Stimulated activated naive B cell treated with anti-CD40 and anti-IgM and Interleukin-4, amounts not matched to agents 10 μg/mL and 1 μg/mL and 100 μg/mL, for 72 hours (primary cell): ENCODE data around the gene PAK1IP1.
"Not testable (repeated sequence)": the region's sequence is repeated elsewhere in the genome, so short reads cannot be mapped to it uniquely, and the experiment has no call there.

Source experiments
- ATAC-seq, 2 donors: fragments of 150-1000 bp; cut with Tn5 transposase; replicated peaks; 2 replicates each; pipeline ENCODE4 v1.10.0; 2021; ENCODE audit warnings: moderate library complexity in 1 of 2
- DNase-seq: peaks from one replicate; pipeline ENCODE4 v3.0.0; 2021
- H3K27ac Mint-ChIP-seq: one replicate; pipeline ENCODE4 v1.8.0; 2022; ENCODE audit warnings: mild to moderate bottlenecking, mixed read lengths
- H3K27me3 Mint-ChIP-seq, 2 donors: one replicate each; pipeline ENCODE4 v1.8.0; 2022; ENCODE audit warnings: mixed read lengths in 2 of 2
- H3K36me3 Mint-ChIP-seq, 2 donors: one replicate each; pipeline ENCODE4 v1.8.0; 2022; ENCODE audit warnings: mixed read lengths in 2 of 2, mild to moderate bottlenecking in 1 of 2
- H3K4me1 Mint-ChIP-seq, 2 donors: one replicate each; pipeline ENCODE4 v1.8.0; 2022; ENCODE audit warnings: mixed read lengths in 2 of 2, mild to moderate bottlenecking in 1 of 2
- H3K4me3 Mint-ChIP-seq, 2 donors: one replicate each; pipeline ENCODE4 v1.8.0; 2022; ENCODE audit warnings: mild to moderate bottlenecking in 2 of 2, mixed read lengths in 2 of 2, moderate library complexity in 1 of 2
- H3K9me3 Mint-ChIP-seq, 2 donors: one replicate each; pipeline ENCODE4 v1.8.0; 2022; ENCODE audit warnings: mixed read lengths in 2 of 2, mild to moderate bottlenecking in 1 of 2

Gene PAK1IP1

DNA sequence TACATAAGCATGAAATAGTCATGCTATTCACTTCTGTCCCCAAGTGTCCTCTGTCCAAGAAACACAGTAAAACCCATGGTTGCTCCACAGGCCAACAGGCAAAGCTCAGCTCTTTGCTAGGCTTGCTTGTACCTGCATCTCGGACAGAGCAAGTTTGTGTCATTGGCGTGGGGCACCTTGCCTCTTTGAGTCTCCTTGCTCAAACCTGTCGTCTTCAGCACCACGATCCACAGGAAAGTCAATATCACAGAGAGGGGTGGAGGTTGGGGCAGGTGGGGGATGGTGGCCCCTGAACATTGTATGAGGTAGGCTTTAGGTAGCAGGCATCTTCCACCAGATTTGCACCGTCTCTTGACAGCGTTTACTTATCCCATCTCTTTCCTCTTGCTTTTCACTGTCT, 48.7 kb downstream of the PAK1IP1 start:
- DNase-seq = no peak
- H3K36me3 Mint-ChIP-seq = peaks cover 3 to 11% of the 10 kb centered on the region in 2 donors
- no peak for ATAC-seq
- H3K4me3 Mint-ChIP-seq = no peak overlapping the region
- peaks cover 7 to 12% of the 10 kb centered on the region in 2 donors for H3K4me1 Mint-ChIP-seq
- H3K27me3 Mint-ChIP-seq = no peaks in the 10 kb centered on the region
- no peaks in the 10 kb centered on the region for H3K9me3 Mint-ChIP-seq
- no peak overlapping the region for H3K27ac Mint-ChIP-seq

GRCh38 chr6:10745116-10745515, 50.3 kb downstream of the PAK1IP1 start:
- H3K9me3 Mint-ChIP-seq = no peaks in the 10 kb centered on the region
- peaks cover 3 to 10% of the 10 kb centered on the region in 2 donors for H3K36me3 Mint-ChIP-seq
- H3K4me1 Mint-ChIP-seq = peaks cover 10 to 24% of the 10 kb centered on the region in 2 donors
- H3K27me3 Mint-ChIP-seq = no peaks in the 10 kb centered on the region
- H3K27ac Mint-ChIP-seq = no peak overlapping the region
- DNase-seq = no peak
- no peak overlapping the region for H3K4me3 Mint-ChIP-seq
- ATAC-seq = no peak

DNA sequence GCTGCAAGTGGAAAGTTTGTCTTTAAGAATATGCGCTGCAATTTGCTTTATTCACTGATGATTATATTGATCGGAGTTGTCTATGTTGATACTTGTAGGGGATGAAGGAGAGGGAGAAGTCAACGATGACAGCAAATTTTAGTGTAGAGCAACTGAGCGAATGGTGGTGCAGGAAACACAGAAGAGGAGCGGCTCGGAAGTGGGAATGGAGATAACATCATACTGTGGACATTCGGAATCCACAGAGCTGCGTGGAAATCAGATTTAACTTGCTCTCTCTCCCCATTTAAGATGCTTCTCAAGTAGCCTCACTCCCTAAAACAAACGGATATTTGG, 52.1 kb downstream of the PAK1IP1 start:
- peaks cover 7 to 27% of the 10 kb centered on the region in 2 donors for H3K36me3 Mint-ChIP-seq
- DNase-seq (no peak), ATAC-seq (no peak)
- peak overlapping the region; percentile 96 for H3K4me3 Mint-ChIP-seq
- H3K4me1 Mint-ChIP-seq = peaks cover 13 to 34% of the 10 kb centered on the region in 2 donors
- H3K9me3 Mint-ChIP-seq = no peaks in the 10 kb centered on the region
- H3K27me3 Mint-ChIP-seq = no peaks in the 10 kb centered on the region
- peak overlapping the region; percentile 98 for H3K27ac Mint-ChIP-seq

DNA sequence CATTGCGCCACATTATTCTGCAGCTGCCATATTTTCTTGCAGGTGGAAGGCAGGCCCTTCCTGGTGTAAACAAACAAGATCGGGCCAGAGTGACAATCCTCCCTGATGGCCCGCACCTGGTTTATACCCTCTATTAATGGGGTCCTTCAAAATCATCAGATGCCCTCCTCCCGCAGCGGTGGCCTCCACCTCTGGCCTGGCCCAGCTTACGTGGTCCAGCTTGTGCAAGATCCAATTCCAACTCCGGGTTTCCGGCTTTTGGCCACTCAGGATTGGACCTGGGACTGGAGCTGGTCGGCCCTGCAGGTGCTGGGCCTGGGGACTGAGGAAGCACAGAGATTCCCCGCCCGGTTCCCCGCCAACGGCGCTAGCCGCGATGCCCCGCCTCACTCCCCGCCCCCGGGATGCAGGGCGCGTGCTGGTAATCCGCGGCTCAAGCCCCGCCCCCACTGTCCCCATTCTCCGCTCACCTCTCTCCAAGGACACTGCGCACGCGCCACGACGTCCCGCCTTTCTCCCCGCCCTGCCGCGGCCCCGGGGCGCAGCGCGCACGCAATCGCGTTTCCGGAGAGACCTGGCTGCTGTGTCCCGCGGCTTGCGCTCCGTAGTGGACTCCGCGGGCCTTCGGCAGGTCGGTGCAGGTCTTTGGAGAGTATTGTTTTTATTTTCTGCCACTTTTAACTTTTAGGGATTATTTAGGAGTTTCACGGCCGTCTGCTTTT, 52.6 kb downstream of the PAK1IP1 start, which contains the start of gene TMEM14B:
TMEM14B (plus strand) TSS at position 555 of the 722 bp plus-strand sequence. CDS start 1,441 bp downstream, outside the sequence.
- H3K4me1 Mint-ChIP-seq = peaks cover 13 to 34% of the 10 kb centered on the region in 2 donors
- H3K9me3 Mint-ChIP-seq = no peaks in the 10 kb centered on the region
- peak within 1 kb of the TSS; percentile 98 for H3K27ac Mint-ChIP-seq
- ATAC-seq (peak; percentile 97 to 98), DNase-seq (peak; percentile 98)
- H3K36me3 Mint-ChIP-seq = peaks cover 4 to 27% of the 10 kb centered on the region in 2 donors
- H3K4me3 Mint-ChIP-seq = peak within 1 kb of the TSS; percentile 96
- H3K27me3 Mint-ChIP-seq = no peaks in the 10 kb centered on the region

- DNase-seq (no peak), ATAC-seq (no peak)
- Mint-ChIP-seq H3K27me3 (no peaks in the 10 kb centered on the region), H3K36me3 (peaks cover 16 to 42% of the 10 kb centered on the region in 2 donors), H3K27ac (no peak overlapping the region), H3K4me1 (peaks cover 20 to 40% of the 10 kb centered on the region in 2 donors), H3K4me3 (no peak overlapping the region), H3K9me3 (no peaks in the 10 kb centered on the region)
These were observed 55.0 kb downstream of the PAK1IP1 start for GRCh38 chr6:10749734-10750133.

DNA sequence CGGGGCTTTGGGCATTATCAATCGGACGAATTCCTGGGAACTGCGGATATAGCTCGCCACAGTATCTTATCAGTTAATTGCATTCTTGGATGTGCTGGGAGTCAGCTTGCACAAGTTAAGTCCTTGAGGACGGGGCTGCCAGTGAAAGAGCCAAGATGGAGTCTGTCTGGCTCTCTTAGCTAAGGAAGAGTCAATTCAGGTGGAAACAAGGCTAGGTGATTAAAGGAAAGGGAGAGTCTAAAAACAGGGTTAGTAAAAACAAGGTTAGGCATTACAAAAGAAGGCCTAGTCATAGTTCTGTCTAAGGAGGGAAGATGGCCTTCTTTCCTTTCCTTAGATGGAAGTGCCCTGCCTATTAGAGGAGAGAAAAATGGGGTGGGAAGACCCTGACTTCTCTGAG, 55.8 kb downstream of the PAK1IP1 start:
- peaks cover 22 to 46% of the 10 kb centered on the region in 2 donors for H3K36me3 Mint-ChIP-seq
- not testable (repeated sequence) for H3K27me3 Mint-ChIP-seq, ATAC-seq, H3K27ac Mint-ChIP-seq, H3K9me3 Mint-ChIP-seq, DNase-seq, H3K4me3 Mint-ChIP-seq
- peaks cover 21 to 49% of the 10 kb centered on the region in 2 donors for H3K4me1 Mint-ChIP-seq

DNA sequence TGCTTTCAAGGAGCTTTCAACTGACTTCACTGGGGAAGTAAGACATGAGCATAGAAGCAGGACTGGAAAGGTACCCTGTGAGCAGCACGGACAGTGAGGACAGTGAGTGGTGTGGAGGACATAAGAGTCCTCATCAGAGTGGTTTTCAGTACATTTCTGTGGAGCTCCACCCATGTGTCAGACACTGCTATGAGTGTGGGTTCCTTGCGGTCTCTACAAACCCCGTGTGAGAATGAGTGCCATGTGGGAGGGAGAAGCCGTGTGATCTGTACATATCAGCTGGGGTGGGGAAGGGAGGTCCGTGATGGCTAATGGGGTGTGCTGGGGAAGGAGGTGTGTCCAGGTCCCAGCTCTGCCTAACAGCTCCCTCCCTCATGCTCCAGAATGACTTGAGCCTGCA, 57.0 kb downstream of the PAK1IP1 start:
- Mint-ChIP-seq H3K36me3 (peaks cover 27 to 57% of the 10 kb centered on the region in 2 donors), H3K4me1 (peaks cover 25 to 56% of the 10 kb centered on the region in 2 donors)
- H3K9me3 Mint-ChIP-seq, DNase-seq, H3K27ac Mint-ChIP-seq, ATAC-seq, H3K27me3 Mint-ChIP-seq, H3K4me3 Mint-ChIP-seq: not testable (repeated sequence)

- H3K27me3 Mint-ChIP-seq = no peaks in the 10 kb centered on the region
- H3K4me3 Mint-ChIP-seq = peak overlapping the region in 1 of 2 donors; percentile 26
- H3K9me3 Mint-ChIP-seq = no peaks in the 10 kb centered on the region
- DNase-seq (no peak), ATAC-seq (peak; percentile 56 to 57)
- peak overlapping the region; percentile 70 for H3K27ac Mint-ChIP-seq
- H3K4me1 Mint-ChIP-seq = peaks cover 25 to 39% of the 10 kb centered on the region in 2 donors
- peaks cover 45 to 68% of the 10 kb centered on the region in 2 donors for H3K36me3 Mint-ChIP-seq
These were observed 61.3 kb downstream of the PAK1IP1 start for GRCh38 chr6:10756085-10756484.
